HUDEP-2 (cell line): ENCODE data around the gene C6orf62.
"Not testable (repeated sequence)": the region's sequence is repeated elsewhere in the genome, so short reads cannot be mapped to it uniquely, and the experiment has no call there.

Experiments
- DNase-seq, 76 experiments: peaks; one replicate each; lab custom pipeline; 2025; ENCODE audit not compliant: unreplicated experiment in 76 of 76; lab: John Stamatoyannopoulos, UW

Gene C6orf62

DNA sequence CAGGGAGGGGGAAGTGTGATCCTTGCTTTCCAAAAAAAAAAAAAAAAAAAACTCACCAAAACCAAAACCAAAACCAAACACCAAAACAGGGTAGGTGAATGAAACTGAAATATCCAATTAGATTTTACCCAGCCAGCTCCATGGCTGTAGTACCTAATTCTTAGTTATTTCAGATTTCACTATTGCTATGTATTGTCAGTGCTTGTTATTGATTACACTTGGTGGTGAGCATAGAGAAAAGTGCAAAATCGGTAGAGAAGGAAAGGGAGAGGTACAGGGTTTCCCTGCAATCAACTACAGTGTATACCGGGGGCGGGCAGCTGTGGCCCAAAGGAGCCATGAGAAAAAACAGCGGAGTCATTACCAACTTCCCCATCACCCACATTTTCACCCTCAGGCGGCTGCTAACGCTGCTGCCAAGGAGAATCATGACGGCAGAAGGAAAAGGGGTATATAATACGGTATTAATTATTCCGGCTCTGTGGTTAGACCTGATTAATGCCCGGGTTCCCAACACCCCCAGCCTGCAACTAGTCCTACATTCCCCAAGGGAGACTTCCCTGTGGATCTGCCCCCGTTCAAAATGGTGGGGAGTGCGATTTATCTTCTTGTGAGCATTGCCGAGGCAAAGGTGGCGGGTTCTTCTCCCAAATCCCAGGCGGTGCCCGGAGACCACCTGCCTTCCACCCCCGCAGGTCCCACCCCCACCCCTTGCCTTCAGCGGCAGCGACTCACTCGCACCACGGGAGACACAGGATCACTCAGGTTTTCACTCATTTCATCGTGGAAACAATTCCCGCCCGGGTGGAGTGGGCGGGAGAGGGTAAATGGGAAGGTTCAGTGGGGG lies at the start of gene C6orf62:
Gene C6orf62, minus strand, starts transcription at position 30 of the 847 bp plus-strand sequence. CDS start 486 bp downstream, outside the sequence.
- peak in 42 of 76 experiments; percentile 17 to 70 (median 36) for DNase-seq

- no peak for DNase-seq
Measured at GRCh38 chr6:24768361-24768760, 49.4 kb upstream of the C6orf62 start.

DNA sequence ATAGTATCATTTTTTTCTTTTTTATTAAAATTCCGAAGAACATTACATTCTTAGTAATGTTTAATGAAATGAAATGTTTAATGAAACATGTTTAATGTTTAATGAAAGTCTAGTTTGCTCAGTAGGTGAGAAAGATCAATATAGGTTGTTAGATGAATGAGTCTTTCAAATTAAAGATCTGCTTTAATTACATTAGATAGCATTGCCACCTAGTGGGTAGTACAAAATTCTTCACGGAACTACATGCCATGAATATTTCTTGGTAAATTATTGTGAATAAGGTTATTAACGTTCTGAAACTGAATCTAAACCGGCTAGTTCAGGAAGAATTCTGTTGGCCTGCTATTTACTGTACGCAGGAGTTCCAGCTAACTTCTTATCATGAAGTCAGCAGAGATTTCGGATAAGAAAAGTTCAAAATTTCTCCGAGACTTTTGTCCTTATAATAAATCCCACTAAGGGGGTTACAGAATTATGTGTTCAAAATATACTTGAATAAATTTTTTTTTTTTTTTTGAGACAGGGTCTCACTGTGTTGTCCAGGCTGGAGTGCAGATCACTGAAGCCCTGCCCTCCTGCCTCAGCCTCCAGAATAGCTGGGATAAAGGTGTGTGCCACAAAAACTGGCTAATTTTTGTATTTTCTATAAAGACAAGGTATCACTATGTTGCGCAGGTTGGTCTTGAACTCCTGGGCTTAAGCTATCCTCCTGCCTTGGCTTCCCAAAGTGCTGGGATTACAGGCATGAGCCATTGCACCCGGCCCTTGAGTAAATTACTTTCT lies 47.9 kb upstream of the C6orf62 start:
- peak in 16 of 76 experiments; percentile 8 to 50 (median 30) for DNase-seq

DNA sequence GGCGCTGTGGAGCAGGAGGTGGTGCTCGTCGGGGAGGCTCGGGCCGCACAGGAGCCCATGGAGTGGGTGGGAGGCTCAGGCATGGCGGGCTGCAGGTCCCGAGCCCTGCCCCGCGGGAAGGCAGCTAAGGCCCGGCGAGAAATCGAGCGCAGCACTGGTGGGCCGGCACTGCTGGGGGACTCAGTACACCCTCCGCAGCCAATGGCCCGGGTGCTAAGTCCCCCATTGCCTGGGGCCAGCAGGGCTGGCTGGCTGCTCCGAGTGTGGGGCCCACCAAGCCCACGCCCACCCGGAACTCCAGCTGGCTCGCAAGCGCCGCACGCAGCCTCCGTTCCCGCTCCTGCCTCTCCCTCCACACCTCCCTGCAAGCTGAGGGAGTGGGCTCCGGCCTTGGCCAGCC lies 47.0 kb upstream of the C6orf62 start:
- not testable (repeated sequence) for DNase-seq

GRCh38 chr6:24764833-24765828 lies 46.2 kb upstream of the C6orf62 start:
- not testable (repeated sequence) for DNase-seq

GRCh38 chr6:24763578-24763977 lies 44.6 kb upstream of the C6orf62 start:
- peak in 15 of 76 experiments; percentile 11 to 51 (median 27) for DNase-seq

DNA sequence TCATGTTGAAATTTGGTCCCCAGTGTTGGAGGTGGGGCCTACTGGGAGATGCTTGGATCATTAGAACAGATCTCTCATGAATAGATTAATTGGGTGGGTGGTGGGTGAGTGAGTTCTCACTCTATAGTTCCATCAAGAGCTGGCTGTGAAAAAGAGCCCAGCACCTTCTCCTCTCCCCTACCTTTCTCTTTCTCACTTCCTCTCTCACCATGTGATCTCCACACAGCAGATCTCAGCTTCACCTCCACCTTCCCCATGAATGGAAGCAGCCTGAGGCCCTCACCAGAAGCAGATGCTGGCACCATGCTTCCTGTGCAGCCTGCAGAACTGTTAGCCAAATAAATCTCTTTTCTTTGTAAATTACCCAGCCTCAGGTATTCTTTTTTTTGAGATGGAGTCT lies 42.9 kb upstream of the C6orf62 start:
- DNase-seq = no peak

DNA sequence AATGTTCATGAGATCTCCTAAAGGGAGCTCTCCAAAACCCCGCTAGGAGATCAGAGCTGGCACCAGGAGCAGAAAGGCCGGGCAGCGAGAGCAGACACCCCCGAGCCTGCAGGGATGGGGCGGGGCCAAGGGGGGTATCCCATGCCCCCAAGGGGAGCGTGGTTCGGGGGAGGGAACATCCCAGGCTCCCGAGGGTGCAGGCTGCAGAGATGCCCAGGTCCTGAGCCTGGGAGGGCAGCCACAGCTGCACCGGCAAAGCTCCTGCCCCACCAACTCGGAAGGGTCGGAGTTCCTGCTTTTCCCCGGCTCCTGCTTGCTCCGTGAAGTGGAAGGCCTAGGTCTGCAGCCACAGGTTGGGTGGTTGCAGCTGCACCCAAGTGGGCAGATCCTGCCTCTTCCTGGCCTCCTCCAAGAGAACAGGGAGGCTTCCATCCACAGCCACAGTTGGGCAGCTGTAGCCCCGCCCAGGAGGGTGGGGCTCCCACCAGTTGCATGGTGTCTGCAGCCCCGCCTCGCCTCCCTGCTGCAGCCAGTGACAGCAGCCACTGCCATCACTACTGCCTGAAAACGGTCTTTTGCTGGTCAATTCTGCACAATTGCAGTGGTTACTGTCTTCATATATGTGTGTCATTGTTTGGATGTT lies 42.4 kb upstream of the C6orf62 start:
- DNase-seq = peak in 46 of 76 experiments; percentile 19 to 62 (median 41)

DNA sequence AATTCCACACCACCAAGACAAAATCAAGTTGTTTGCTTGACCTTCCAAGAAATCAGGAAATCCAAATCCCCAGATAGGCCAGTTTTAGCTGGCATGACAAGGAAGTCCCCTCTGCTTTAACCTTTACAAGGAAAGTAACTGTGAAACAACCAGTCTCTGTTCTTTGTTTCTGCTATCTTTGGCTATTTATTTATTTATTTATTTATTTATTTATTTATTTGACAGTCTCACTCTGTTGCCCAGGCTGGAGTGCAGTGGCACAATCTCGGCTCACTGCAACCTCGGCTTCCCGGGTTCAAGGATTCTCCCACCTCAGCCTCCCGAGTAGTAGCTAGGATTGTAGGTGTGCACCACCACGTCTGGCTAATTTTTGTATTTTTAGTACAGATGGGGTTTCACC lies 41.3 kb upstream of the C6orf62 start:
- no peak for DNase-seq

- no peak for DNase-seq
Measured at GRCh38 chr6:24759718-24760117, 40.8 kb upstream of the C6orf62 start.

- no peak for DNase-seq
Measured at GRCh38 chr6:24757611-24758010, 38.7 kb upstream of the C6orf62 start.

- peak in 32 of 76 experiments; percentile 8 to 68 (median 48) for DNase-seq
Measured at GRCh38 chr6:24755279-24755678, 36.3 kb upstream of the C6orf62 start.

DNA sequence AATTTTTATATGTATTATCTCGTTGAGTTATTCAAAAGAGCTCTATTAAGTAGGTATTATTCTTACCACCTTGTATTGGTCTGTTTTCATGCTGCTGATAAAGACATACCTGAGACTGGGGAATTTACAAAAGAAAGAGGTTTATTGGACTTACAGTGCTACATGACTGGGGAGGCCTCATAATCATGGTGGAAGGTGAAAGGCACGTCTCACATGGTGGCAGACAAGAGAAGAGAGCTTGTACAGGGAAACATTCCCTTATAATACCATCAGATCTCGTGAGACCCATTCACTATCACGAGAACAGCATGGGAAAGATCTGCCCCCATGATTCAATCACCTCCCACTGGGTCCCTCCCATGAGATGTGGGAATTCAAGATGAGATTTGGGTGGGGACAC lies 35.4 kb upstream of the C6orf62 start:
- not testable (repeated sequence) for DNase-seq

DNA sequence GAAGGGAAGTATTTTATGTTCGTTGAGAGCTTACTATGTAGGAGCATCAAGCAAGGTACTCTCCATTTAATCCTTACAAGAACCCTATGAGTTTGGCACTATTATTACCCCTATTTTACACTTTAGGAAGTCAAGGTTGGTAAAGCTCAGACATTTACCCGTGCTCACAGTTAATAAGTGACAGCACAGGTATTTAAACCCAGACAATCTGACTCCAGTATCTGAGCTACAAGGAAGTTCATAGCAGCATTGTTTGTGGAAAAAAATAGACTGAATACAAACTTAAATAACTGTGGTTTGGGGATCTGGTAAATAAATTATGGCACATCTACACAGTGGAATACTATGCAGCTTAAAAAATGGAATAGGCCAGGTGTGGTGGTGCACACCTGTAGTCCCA lies 34.6 kb upstream of the C6orf62 start:
- DNase-seq = no peak

GRCh38 chr6:24752917-24753492 lies 34.1 kb upstream of the C6orf62 start:
- DNase-seq = no peak

DNA sequence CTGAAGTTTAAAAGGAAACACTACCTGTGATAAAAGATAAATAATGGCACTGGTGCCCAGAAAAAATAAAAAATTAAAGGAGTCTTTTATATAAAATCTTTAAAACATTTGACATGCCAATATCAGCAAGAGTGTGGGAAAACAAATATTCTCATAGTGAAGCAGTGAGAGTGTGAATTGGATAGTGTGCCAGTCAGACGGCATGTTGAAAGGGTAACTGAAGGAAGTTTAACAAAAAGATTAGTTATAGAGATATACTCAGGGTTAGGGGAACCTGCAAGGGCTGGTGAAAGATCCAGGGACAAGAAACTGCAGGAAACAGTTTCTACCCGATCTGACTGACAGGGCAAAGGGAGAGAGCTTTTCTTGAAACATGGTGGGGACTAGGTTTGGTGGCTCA lies 33.5 kb upstream of the C6orf62 start:
- DNase-seq = no peak

DNA sequence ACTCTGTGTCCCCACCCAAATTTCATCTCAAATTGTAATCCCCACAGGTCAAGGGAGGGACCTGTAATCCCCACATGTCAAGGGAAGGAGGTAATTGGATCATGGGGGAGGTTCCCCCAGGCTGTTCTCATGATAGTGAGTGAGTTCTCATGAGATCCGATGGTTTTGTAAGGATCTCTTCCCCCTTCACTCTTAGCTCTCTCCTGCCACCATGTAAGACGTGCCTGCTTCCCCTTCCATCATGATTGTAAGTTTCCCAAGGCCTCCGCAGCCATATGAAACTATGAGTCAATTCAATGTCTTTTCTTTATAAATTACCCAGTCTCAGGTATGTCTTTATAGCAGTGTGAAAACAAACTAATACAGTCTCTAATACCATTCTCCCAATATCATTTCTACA lies 31.9 kb upstream of the C6orf62 start:
- not testable (repeated sequence) for DNase-seq

- no peak for DNase-seq
Measured at GRCh38 chr6:24749297-24749696, 30.3 kb upstream of the C6orf62 start.

- DNase-seq = no peak
Measured at GRCh38 chr6:24744911-24745310, 26.0 kb upstream of the C6orf62 start.

DNA sequence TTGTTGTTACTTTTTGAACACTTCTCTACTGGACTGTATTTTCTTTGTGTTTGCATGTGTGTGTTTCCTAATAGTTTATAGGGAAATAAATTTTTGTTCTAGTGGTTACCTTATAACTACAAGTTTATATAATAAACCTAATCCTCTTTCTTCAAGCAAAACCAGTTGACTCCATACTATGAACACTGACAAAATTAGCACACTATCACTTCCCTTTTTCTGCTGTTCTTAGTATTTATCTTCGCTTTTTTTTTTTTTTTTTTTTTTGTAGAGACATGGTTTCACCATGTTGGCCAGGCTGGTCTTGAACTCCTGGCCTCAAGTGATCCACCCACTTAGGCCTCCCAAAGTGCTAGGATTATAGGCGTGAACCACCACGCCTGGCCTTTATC lies 25.0 kb upstream of the C6orf62 start:
- DNase-seq = no peak
